ENCODE results near the gene AGER. TPM values are rescaled to one million over a fixed set of nuclear protein-coding genes. Genes with fewer than 3 reads are reported as not detected.
"Not testable (repeated sequence)": the region's sequence is repeated elsewhere in the genome, so short reads cannot be mapped to it uniquely, and the experiment has no call there.

The AGER gene
- total and polyA plus RNA-seq, 7 donors = 1.9 to 10.6 (median 5.3) TPM; not detected in 1

GRCh38 chr6:32190054-32190851 is 6.2 kb upstream of the AGER start, which contains the start of gene PBX2:
Gene PBX2 (minus strand): TSS chr6:32190202. CDS start chr6:32189915, 287 bp downstream.
- no peaks in the 10 kb centered on the region for H3K9me3 ChIP-seq
- DNase-seq = peak; percentile 98
- H3K4me3 ChIP-seq = peak within 1 kb of the TSS; percentile 76 to 98 (median 92)
- H3K27me3 ChIP-seq = no peaks in the 10 kb centered on the region
- H3K4me1 ChIP-seq = peaks cover 0 to 64% (median 59%) of the 10 kb centered on the region in 4 donors
- intact Hi-C loops (cut with DNase I) = loop anchor here (10.0 kb wide), 3 partner anchors 215 to 1225 kb away; partner anchors contain the start of genes CUTA, DXO, HSD17B8 and PHF1
- H3K36me3 ChIP-seq = peaks cover 0 to 23% (median 13%) of the 10 kb centered on the region in 4 donors
- peak within 1 kb of the TSS; percentile 93 to 100 (median 96) for H3K27ac ChIP-seq
- TF ChIP-seq POLR2A (IDR thresholded peaks at IDR 0.05) (peak; percentile 86 to 93), EP300 (IDR thresholded peaks at IDR 0.05) (no peak), POLR2AphosphoS5 (IDR thresholded peaks at IDR 0.05) (peak; percentile 85 to 91 (median 91)), CTCF (IDR thresholded peaks at IDR 0.05) (no peak)
- 2% methylated on average over 23 of the region's 23 CpGs for WGBS, 2 donors

GRCh38 chr6:32189742-32190053 is 5.6 kb upstream of the AGER start:
- Histone ChIP-seq H3K4me1 (peaks cover 0 to 61% (median 55%) of the 10 kb centered on the region in 4 donors), H3K27ac (peak overlapping the region; percentile 93 to 100 (median 96)), H3K27me3 (no peaks in the 10 kb centered on the region), H3K9me3 (no peaks in the 10 kb centered on the region), H3K4me3 (peak overlapping the region; percentile 76 to 98 (median 92)), H3K36me3 (peaks cover 0 to 23% (median 13%) of the 10 kb centered on the region in 4 donors)
- intact Hi-C loops (cut with DNase I) = loop anchor here (5.0 to 10.0 kb wide), 4 partner anchors 215 to 1225 kb away; partner anchors contain the start of genes CUTA, DDX39B, DXO and HSD17B8
- TF ChIP-seq POLR2AphosphoS5 (IDR thresholded peaks at IDR 0.05) (no peak), POLR2A (IDR thresholded peaks at IDR 0.05) (no peak), EP300 (IDR thresholded peaks at IDR 0.05) (no peak), CTCF (IDR thresholded peaks at IDR 0.05) (no peak)
- DNase-seq = no peak
- 12 to 15% methylated on average over 23 of the region's 23 CpGs for WGBS, 2 donors

GRCh38 chr6:32189069-32189741 is 5.2 kb upstream of the AGER start:
- Histone ChIP-seq H3K4me1 (peaks cover 0 to 60% (median 51%) of the 10 kb centered on the region in 4 donors), H3K36me3 (peaks cover 0 to 23% (median 13%) of the 10 kb centered on the region in 4 donors), H3K9me3 (no peaks in the 10 kb centered on the region), H3K27ac (peak overlapping the region; percentile 93 to 100 (median 96)), H3K4me3 (peak overlapping the region; percentile 76 to 98 (median 92)), H3K27me3 (no peaks in the 10 kb centered on the region)
- intact Hi-C loops (cut with DNase I) = loop anchor here (5.0 kb wide), 1 partner anchor 647 kb away; the partner anchor contains the start of gene DDX39B
- no peak for DNase-seq
- WGBS, 2 donors = 2 to 4% methylated on average over 10 of the region's 10 CpGs
- no peak for TF ChIP-seq POLR2A (IDR thresholded peaks at IDR 0.05)
- no peak for TF ChIP-seq EP300 (IDR thresholded peaks at IDR 0.05)
- TF ChIP-seq CTCF (IDR thresholded peaks at IDR 0.05) = no peak

- peak overlapping the region; percentile 76 to 98 (median 92) for H3K4me3 ChIP-seq
- WGBS, 2 donors = 26 to 41% methylated on average over 13 of the region's 13 CpGs
- H3K36me3 ChIP-seq = peaks cover 0 to 25% (median 13%) of the 10 kb centered on the region in 4 donors
- peak; percentile 81 for DNase-seq
- H3K27ac ChIP-seq = peak overlapping the region; percentile 93 to 100 (median 96)
- no peaks in the 10 kb centered on the region for H3K9me3 ChIP-seq
- intact Hi-C loops (cut with DNase I) = loop anchor here (5.0 kb wide), 1 partner anchor 646 kb away; the partner anchor contains the start of gene DDX39B
- peaks cover 0 to 63% (median 50%) of the 10 kb centered on the region in 4 donors for H3K4me1 ChIP-seq
- TF ChIP-seq POLR2AphosphoS5 (IDR thresholded peaks at IDR 0.05) (peak in 2 of 4 donors; percentile 14 to 47), EP300 (IDR thresholded peaks at IDR 0.05) (no peak), POLR2A (IDR thresholded peaks at IDR 0.05) (no peak), CTCF (IDR thresholded peaks at IDR 0.05) (no peak)
- no peaks in the 10 kb centered on the region for H3K27me3 ChIP-seq
These were observed 4.5 kb upstream of the AGER start for GRCh38 chr6:32188381-32189068.

GRCh38 chr6:32187725-32188380 is 3.8 kb upstream of the AGER start:
- Histone ChIP-seq H3K4me1 (peaks cover 0 to 63% (median 50%) of the 10 kb centered on the region in 4 donors), H3K4me3 (peak overlapping the region in 3 of 4 donors; percentile 92 to 98 (median 93)), H3K36me3 (peaks cover 0 to 32% (median 13%) of the 10 kb centered on the region in 4 donors), H3K27ac (peak overlapping the region; percentile 93 to 100 (median 96))
- intact Hi-C loops (cut with DNase I) = loop anchor here (5.0 kb wide), 1 partner anchor 646 kb away; the partner anchor contains the start of gene DDX39B
- WGBS, 2 donors = 79 to 85% methylated on average over 18 of the region's 18 CpGs
- H3K9me3 ChIP-seq, H3K27me3 ChIP-seq, DNase-seq: not testable (repeated sequence)

Data from sigmoid colon (tissue), 7 donors.